Epithelial cell of proximal tubule (primary cell): ENCODE data around the gene FYN. TPM values are rescaled to one million over a fixed set of nuclear protein-coding genes. Genes with fewer than 3 reads are reported as not detected.

ENCODE experiments used
- DNase-seq: peaks from one replicate; pipeline ENCODE4 v3.0.0-alpha.2; 2011; ENCODE audit warnings: low read depth
- H3K4me3 ChIP-seq: 2 replicates; pipeline ENCODE4 v1.5.1; 2011; ENCODE audit warnings: low read depth, mild to moderate bottlenecking, low read length
- CTCF ChIP-seq: conservative IDR thresholded peaks from 2 replicates; pipeline ENCODE4 v1.5.1; 2012; ENCODE audit warnings: low read depth, mild to moderate bottlenecking, low read length
- total RNA-seq: library from RNA; depleted of rRNA; stranded (reverse); fragments of >200 nt; gene quantifications from 2 replicates; pipeline ENCODE4 v1.2.3, GENCODE V29; 2015

The FYN gene
- total RNA-seq, 1 donor from 2014 or later, result 55.4 TPM

GRCh38 chr6:111651185-111652034, 221.8 kb downstream of the FYN start:
- no peak for TF ChIP-seq CTCF
- no peak for DNase-seq
- H3K4me3 ChIP-seq, result no peak overlapping the region

- DNase-seq, result no peak
- TF ChIP-seq CTCF, result no peak
- H3K4me3 ChIP-seq, result no peak overlapping the region
Observed at GRCh38 chr6:111650049-111650448, 223.2 kb downstream of the FYN start.

DNA sequence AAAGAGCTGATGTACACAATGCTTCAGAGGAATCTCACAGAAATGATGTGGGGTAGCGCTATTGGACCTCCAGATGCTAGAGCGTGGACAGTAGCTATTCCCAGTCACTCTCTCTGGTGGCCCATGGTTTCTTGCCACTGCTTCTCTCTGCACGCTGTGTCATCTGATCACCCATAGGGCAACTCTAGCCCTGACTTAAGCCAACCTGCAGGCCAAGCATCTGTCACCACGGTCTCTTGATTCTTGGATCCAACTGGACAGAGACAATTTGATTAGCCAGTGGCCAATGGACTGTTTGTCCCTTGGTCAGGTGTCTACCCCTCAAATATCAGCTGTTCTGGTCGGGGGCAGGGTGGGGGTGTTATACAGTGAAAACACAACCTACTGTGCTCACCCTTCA, 225.2 kb downstream of the FYN start:
- no peak for DNase-seq
- H3K4me3 ChIP-seq, result no peak overlapping the region
- TF ChIP-seq CTCF, result no peak

- no peak for DNase-seq
- H3K4me3 ChIP-seq, result no peak overlapping the region
- no peak for TF ChIP-seq CTCF
Observed at GRCh38 chr6:111646942-111647341, 226.3 kb downstream of the FYN start.

GRCh38 chr6:111646034-111646433, 227.2 kb downstream of the FYN start:
- DNase-seq, result no peak
- H3K4me3 ChIP-seq, result no peak overlapping the region
- TF ChIP-seq CTCF, result no peak

GRCh38 chr6:111644893-111645430, 228.3 kb downstream of the FYN start:
- DNase-seq, result no peak
- peak; percentile 3 for TF ChIP-seq CTCF
- H3K4me3 ChIP-seq, result no peak overlapping the region
